GM19239 (cell line): Measurements from ENCODE around the gene ZFAND3.

ENCODE experiments used
- DNase-seq: peaks from one replicate; pipeline ENCODE4 v3.0.0; 2011; ENCODE audit warnings: low spot score; ENCODE audit not compliant: insufficient read length
- FAIRE-seq: peaks from 2 replicates; lab custom pipeline; 2011; peaks lifted over from hg19 to GRCh38; lab: Jason Lieb, UNC

ZFAND3 gene

DNA sequence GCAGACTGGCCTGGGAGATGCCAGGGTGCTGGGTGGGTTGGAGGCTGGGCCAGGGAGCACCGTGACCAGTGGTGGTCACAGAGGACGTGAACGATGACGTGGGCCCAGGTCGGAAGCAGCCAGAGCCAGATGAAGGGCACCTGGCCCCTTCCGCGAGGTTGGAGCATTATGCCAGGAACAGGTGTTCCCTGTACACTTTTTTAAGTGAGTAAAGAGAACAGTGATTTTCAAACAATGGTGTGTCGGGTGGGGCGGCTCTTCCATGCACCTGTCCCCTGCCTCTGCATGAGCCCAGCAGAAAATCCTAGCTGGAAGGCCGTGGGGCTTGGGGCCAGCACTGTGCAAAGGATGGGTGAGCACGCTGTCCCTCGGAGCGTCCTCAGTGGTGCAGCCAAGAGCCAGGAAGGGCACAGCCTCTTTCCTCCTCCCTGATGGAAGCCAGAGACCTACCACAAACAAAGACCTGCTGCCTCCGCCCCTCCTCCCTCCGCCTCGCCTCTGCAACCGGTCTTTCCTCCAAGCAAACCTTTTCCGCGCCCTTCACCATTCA lies 350.5 kb downstream of the ZFAND3 start:
- DNase-seq (no peak), FAIRE-seq (no peak)

DNA sequence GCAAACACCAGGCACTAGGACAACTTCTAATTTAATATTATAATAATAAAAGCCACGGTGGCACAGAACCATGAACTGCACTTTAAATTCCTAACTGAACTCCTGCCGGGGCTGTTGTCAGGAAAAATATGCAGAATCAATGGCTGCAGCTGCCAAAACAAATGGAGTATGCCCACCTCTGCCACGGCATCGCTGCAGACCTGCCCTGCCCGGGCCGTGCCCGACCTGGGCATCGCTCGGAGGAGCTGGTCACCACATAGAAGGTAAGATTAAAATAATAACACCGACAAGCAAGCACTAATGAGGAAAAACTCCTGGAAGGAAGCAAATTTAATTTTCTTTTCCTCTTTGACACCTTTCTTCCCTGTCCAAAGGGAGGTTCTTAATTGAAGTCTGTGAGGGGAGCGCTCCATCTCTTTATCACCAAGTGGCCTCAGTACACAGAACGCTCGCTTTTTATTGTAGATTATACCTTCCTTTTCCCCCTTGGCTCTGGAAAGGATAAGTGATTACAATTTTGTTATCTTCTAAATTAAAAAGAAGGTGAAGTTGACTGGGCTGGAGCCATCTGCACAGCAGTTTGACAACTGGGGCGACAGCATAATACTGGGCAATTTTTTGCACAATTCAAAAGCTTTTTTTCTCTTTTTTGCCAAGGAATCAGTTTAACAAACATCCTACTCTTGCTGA lies 351.3 kb downstream of the ZFAND3 start:
- FAIRE-seq (no peak), DNase-seq (no peak)

DNA sequence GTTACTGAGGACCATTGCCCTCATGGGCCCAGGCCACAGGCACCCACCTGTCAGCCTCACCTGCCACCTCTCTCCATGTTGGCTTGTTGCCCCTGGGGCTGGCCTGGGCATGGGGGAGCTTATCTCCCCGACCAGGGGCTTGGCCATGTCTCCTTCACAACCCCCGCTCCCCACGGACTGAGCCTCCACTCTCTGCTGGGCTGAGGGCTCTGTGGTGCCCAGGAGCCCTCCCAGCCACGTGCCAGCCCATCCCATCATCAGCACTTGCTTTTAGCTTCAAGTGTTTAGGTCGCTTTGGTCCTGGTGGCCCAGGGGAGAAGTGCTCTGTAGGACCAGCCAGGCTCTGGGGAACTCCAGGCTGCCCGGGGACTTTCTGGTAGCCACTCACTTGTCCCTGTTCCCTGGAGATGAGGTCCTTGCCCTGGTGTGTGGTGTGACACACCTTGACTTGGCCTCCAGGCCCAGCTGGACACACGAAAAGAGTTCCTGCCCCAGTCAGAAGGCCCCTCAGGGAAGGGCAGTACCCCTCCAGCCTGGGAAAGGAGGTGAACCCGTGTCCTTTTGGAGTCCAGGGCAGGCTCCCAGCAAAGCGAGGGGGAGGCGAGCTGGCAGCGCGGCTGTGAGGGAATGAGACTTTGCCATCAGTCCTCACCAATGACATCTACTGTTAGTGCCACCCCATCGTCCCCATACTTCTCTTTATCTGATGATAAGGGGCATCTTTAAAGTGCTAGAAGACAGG lies 352.6 kb downstream of the ZFAND3 start:
- DNase-seq (no peak), FAIRE-seq (no peak)

DNA sequence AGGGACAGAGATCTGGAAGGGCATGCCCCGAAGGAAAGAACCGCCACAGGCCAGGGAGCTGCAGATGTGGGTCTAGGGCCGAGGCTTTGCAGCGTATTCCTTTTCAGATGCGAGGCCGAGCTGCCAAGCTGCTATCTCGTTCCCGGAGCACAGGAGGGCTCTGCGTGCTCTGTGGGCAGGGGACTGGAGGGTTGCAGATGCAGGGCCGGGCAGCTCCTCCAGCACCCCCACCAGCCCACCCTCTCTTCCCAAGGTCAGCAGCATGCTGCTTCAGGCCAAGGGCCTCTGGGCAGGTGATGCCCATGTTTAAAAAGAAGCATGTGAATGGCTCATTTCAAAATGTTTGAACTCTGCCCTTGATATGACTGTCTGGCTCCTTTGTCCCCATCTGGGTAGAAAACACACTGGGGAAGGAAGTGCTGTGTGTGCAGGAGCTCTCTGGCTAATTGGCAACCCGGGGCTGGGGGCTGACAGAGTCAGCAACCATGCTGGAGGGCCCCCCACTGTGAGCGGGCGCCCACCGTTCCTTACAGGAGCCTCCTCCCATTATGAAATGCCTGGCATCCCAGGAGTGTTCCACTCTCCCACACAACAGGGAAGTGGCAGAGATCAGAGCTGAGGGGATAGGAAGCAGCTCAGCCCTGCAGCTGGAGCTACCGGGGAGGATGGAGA lies 353.3 kb downstream of the ZFAND3 start:
- DNase-seq (no peak), FAIRE-seq (no peak)

DNA sequence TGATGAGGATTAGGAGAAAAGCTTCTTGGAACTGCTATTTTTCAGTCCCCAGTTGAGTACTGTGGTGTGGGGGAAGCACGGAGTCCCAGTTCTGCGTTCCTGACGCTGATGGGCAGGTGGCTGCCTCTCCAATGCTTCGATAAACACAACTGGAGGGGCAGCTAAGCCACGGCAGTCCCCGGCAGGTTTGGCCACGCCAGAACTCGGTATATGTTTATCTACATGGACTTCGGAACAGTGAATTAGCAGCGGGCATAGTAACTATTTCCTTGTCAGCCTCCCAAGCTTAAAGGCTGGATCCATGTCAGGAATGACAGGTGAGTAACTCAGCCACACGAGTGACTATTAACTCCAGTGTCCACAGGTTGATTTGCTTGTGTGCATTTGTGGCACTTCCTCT lies 354.4 kb downstream of the ZFAND3 start:
- no peak for DNase-seq
- FAIRE-seq = no peak

DNA sequence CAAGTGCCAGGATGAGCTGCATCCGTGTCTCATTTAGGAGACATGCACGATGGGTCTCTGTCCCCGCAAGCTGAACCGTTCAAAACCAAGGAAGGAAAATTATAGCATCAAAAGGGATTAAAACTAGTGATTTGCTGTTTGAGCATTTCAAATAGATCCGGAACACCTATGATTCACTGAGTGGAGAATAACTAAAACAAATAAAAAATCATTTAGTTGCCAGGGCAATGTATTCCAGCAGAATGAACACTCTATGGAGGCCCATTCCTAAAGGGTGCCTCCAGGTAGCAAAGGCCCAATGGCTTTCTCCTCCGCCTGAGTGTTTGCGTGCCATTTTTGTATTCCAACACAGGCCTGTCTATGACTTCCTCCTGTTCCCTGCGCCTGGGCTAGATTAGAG lies 354.8 kb downstream of the ZFAND3 start:
- no peak for DNase-seq
- no peak for FAIRE-seq

DNA sequence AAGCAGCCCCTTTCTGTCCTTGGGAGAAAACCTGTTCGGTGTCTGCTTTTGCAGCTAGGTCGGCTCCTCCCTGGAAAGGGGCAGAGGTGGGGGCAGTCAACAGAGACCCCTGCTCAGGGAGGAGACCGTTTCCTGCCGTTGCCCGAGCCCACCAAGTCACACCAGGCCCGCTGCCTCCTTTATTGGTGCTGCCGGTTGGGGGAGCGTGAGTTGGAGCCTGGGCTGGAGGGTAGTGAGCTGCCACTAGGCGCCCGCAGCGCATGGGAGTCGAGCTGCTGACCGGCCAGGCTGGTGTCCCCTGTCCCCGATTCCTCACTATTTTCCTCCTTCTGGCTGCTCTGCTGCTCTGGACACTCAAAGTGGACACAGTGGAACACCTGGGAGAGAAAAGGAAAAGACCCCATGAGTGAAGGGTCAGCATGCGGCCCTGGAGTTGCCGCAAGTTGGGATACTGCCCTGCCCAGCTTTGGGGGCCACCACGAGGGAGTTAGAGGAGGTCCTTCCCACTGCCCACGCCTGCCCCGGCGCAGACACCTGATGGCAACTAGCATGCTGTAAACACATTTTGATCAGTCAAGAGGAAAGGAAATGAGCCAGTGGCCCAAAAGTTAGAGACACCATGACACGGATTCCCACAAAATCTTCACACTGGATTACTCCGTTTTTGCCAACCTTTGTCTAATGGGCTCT lies 355.4 kb downstream of the ZFAND3 start:
- DNase-seq (no peak), FAIRE-seq (no peak)

DNA sequence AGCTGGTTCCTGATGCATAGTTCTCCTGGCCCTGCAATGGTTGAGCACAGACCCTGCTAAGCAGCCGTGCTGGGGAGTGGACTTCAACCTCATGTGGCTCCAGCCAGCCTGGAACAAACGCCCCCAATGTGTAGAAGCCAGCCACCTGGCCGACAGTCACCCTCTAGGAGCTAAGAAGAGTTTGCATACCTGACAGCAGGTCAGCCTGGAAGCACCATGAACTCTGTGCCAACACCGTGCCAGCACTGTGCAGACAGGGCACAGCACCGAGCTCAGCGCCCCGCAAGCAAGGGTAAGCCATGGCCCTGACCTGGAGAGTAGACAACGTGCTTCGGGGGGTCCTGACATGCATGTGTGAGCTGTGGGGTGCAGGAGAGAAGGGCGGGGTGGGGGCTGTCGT lies 356.3 kb downstream of the ZFAND3 start:
- FAIRE-seq (no peak), DNase-seq (no peak)

DNA sequence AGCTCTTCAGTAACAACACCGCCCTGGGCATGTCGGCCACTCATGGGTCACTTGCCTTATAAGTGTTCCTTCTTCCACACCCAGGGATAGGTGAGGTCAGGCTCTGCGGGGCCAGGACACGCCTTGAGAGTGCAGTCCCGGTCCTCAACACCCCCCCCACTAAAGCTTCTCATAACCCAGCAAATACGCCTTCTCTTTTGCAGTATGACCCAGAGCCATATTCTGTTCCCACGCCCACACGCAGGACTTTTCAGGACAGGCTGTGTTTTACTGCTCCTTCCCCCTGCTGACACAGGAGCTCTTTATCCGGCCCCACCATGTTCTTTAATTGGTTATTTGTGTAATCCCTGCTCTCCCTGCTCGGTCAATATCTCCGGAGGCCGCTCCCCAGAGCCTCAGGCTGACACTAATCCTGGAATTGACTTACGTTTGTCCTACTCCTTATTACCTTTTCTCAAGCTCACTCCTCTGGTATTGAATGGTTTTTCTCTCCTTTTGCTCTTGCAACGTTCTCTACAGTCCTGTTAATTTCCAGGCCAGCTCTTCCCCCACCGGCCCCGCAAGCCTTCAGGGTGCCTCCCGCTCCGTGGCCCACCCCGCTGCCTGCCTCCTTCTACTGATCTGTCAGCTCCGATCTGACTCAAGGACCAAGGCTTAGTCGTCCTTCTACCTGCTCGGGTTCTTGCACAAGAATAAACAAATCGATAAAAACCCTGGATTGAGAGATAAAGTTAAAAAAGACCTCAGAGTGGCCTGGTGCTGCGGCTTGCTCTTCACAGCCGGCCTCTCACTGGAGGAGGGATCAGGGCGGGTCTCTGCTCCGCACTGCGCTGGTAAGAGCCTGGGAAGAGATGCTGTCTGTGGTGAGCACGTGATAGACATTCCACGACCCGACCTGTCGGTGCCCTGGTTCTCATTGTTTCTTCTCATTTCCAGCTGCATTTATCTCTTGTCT lies 357.5 kb downstream of the ZFAND3 start:
- FAIRE-seq (no peak), DNase-seq (no peak)

DNA sequence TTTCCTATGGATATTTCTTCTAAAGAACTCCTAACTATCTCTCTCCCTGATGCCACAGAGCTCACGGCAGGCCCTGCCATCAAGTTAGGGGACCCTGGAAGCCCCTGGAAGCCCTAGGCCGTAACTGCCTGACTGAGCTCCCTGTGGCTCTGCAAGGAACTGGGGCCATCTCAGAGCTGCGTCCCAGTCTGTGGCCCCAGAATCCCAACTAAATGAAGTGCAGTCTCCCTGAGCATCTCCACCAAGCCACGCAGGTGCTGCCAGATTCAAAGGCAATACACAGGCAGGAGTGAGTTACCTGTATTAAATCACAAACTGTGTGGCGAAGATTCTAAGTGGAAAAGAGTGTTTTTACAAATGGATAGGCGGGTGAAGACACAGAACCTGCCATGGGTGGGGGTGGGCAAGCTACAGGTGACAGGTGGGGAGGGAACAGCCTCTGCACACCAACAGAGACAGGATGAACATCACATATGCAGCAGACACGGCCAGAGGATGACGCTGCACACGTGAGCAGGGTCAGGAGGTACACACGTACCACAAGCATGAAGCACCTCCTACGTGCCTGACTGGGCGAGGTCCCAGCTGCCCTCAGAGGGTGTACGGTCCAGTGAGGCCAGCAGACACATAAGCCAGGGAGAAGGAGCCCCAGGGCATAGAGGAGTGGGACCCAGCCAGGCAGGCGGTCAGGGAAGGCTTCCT lies 358.5 kb downstream of the ZFAND3 start:
- FAIRE-seq (no peak), DNase-seq (no peak)

DNA sequence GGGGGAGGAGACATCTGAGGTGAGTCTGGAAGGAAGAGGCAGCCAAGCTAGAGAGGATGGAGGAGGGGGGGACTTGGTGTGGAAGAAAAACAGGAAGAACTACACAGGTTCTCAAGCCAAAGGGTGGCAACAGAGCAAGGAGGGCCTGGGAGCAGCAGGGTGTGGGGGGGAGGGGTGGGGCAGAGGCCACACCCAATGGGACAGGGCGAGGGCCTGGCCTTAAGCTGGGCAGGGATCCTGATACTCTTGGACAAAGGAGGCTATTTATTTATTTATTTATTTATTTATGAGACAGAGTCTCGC lies 359.0 kb downstream of the ZFAND3 start:
- no peak for FAIRE-seq
- no peak for DNase-seq

DNA sequence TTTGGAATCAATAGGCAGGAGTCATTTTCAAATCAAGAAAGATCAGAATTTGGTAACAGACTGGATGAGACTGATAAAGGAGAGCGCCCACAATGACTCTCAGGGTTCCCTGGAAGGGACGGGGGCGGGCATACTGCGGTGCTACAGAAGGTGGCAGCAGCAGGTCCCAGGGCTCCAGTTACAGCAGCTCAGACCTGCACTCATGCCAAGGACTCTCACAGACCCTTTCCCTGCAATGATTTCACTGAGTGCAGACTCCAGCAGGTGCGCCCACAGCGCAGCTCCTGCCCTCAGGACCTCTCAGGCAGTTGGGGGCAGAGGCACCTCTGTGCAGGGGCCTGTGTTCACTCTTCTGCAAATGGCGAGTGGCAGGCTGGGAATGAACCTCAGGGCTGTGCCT lies 359.8 kb downstream of the ZFAND3 start:
- DNase-seq = no peak

DNA sequence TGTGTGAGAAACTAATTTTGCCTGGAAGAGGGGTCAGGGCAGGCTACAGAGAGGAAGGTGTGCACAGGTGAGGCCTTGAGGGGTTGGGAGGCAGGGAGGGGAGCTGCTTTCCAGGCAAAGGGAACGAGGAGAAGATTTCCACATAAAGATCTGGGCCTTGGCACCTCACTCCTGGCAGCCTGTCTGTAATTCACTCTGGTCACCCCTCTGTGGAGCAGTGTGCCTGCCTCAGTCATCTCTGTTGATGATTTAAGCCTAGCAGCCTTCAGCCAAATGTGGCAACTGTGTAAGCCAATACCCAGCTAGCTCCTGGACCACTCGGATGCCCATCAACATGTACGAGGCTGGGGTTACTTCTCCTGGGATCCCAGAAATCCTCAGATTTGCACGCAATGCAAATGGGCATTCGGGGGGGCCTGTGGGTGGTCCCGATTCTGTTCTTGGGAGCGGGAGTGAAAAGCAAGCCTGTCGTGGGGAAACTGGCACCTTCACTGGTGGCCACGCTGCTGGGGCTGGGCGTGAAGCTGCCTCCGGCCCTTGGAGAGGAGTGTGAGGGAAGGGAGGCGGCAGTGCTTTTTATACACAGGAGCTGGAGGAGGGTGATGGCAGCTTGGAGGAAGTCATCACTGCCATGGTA lies 360.4 kb downstream of the ZFAND3 start:
- no peak for DNase-seq
- no peak for FAIRE-seq

More for the DNA sequence above, 359.8 kb downstream of the ZFAND3 start:
- no peak for FAIRE-seq

DNA sequence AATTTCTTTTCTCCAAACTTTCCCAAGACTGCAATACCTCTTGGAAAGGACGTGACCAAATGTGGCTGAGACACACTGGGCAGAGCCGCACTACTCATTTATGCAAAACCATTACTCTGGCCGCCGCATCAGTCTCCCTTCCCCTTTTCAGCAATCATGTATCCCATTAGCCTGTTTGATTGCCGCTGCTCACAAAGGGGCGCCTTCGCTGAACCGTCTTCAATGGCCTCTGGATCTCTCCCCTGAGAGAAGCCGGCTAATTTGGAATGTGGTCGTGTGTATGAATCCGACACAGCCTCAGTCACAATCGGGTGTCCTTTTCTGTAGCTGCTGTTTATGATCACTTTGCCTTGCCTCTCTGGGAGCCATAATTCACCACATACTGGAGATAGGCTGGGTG lies 361.1 kb downstream of the ZFAND3 start:
- no peak for FAIRE-seq
- DNase-seq = no peak

DNA sequence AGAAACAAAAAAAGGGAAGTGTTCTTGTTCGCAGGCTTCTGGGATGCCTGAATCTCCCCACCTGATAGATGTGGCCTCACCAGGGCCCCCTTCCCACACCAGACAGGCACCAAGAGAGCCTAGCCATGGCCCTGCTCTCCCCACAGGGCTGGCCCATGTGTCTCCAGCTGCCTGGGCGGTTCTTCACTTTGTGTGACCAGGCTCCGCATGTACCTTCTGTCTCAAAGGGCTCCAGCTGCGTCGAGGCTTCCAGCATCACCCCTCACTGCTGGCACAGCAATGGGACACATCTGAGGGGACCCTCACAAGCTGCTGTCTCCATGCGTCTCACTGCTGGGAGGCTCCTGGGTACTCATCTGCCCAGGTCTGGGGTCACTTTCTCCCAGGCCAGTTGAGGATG lies 362.9 kb downstream of the ZFAND3 start:
- FAIRE-seq = no peak

DNA sequence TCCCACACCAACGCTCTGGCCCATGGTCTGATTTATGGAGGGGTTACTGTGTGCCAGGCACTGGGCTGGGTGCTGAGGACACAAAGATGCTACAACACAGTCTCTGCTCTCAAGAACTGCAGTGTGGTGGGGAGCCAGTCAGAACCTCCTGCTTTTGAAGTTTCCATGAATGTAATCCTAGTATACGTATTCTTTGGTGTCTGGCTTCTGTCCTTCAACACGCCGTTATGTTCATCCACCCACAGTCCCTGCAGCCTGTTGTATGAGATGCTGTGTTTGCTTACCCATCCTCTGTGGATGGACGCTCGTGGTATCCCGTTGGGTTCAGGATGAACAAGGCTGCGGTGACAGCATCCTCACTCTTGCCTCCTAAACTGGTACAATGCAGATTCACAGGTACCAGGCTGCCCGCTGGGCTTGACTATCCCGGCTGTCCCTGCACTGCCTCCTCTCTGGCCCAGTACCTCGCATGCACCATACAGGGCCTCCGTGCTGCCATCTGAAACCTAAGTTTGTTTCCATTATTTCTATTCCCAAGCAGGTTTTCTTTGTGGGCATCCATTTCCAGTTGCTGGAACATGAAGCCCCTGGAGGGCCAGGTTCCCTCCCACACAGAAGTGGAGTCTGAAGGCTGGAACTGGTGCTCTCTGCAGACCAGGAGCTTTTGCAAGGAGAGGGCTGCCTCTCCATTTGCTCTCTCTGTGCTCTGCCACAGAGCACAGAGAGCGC lies 364.5 kb downstream of the ZFAND3 start:
- FAIRE-seq = no peak
- no peak for DNase-seq

More for the DNA sequence above, 362.9 kb downstream of the ZFAND3 start:
- no peak for DNase-seq

DNA sequence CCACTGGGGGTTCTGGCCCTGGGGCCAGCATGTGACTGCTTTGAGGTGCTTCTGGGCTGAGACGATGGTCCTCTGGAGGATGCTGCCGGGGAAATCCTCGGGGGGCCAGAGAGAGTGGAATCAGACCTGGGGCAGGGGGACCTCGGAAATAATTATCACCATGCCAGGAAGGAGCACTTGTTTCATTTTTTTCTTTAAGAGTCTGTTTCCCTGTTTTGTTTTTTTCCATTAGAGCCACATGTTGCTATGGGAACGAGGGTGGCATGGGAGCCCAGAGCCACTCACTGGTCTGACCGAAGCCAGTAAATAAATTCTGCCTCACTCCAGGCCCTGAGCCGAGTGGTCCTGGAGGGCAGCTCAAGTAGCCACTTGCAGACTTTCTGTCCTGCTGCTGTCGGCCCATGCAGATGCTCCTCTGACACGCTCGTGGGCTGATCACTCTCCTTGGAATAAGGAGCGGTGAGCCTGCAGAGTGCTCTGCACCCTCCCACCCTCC lies 365.1 kb downstream of the ZFAND3 start:
- no peak for FAIRE-seq

DNA sequence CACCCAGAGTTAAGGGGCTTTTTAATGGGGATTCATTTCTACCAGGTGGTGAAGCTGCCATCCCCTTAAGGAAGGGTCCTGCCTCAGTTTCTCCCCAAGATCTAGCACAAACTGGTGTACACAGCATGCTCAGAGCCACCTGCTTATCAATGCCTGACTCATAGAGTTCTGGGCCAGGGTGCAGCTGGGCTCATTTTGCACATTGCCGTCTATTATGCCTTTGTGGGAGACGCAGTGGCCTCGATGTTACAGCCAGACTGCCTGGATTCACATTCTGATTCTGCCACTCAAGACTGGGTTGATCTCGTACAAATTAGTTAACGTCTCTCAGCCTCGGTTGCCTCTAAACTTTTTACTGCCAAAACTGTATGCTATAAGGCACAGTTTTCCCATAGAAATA lies 365.7 kb downstream of the ZFAND3 start:
- FAIRE-seq (no peak), DNase-seq (no peak)

More for the DNA sequence above, 365.1 kb downstream of the ZFAND3 start:
- no peak for DNase-seq
